Stimulated activated CD4-positive, alpha-beta T cell treated with anti-CD3 and anti-CD28 coated beads, Interleukin-4, amount 100 ng/mL, for 1 hour (primary cell): ENCODE results near the gene AKR1B15.

Experiments used
- DNase-seq: peaks from one replicate; pipeline ENCODE4 v3.0.0-alpha.2; 2020

Gene AKR1B15

DNA sequence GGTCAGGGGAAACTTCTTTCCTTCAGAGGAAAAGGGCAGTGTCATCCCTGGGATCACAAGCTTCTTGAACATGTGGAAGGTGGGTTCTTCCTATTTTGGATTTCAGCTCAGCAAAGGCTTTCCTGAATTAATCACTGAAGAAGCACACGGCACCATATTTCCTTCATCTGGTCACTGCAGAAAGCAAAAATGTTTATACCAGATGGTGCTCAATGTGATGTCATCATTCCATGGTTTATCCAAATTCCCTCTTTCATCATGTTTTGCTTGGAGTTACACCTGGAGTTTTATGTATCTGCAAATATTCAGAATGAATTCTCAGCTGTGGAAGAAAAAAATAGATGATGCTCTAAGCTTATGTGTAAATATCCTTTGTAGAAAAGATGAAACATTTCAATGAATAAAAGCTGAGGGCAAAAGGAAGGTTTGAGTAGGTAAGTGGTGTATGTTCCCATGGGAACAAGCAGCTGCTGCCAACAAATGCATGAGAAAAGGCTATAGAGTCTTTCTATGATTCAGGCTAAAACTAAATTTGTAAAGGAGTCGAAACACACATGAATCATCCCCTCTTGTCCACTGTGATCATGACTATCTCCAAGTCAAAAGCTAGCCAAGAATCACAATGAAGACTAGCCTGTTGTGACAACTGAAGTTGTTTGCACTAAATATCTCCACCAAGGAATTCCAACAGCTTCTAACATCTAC, 70.9 kb downstream of the AKR1B15 start:
- no peak for DNase-seq

DNA sequence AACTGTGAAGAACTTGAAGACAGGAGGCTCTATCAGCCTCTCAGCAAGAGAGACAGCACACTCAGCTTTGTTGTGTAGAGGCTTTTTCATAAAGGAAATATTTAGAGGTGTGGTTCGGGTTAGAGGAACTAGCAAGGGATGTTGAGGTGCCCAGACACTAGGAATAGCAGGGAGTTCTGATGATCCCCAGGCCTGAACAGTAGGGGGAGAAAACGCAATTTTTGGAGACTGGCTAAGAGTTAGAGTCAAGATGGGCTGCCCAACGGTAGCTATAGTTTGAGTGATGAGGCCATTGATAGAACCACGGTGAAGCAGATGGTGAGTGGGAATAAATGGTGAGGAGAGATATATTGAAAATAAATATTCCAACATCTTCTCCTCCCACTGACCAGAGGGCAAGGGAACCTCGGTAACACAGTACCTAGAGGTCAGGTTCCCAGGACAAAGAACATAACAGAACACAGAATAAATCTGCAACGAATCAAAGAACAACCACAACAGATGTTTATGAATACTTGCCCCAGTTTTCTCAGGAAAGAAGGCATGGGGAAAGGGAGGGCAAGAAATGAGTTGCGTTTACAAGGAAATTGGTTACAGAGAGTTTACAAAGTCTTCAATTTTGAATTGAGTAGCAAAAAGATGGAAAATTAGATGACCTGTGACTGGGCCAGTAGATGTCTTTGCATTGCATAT, 73.5 kb downstream of the AKR1B15 start:
- no peak for DNase-seq

DNA sequence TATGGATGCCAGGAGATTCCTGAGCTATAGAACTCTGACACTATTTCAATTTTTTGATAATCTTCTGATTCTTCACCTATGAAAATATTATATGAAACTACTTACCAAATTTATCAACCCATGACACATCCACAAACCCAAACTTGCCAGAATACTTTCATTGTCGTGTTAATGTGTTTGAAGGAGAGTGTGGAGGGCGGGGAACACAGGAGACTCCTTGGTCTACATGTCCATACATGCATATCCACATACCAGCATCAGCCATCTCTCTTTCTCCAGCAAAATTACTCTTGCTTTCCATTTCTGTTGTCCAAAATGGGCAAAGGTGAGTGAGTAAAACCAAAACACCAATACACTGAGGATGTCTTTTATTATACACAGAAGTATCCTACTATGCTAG, 74.3 kb downstream of the AKR1B15 start:
- no peak for DNase-seq

- no peak for DNase-seq
Observed at GRCh38 chr7:134625550-134625949, 76.6 kb downstream of the AKR1B15 start.

DNA sequence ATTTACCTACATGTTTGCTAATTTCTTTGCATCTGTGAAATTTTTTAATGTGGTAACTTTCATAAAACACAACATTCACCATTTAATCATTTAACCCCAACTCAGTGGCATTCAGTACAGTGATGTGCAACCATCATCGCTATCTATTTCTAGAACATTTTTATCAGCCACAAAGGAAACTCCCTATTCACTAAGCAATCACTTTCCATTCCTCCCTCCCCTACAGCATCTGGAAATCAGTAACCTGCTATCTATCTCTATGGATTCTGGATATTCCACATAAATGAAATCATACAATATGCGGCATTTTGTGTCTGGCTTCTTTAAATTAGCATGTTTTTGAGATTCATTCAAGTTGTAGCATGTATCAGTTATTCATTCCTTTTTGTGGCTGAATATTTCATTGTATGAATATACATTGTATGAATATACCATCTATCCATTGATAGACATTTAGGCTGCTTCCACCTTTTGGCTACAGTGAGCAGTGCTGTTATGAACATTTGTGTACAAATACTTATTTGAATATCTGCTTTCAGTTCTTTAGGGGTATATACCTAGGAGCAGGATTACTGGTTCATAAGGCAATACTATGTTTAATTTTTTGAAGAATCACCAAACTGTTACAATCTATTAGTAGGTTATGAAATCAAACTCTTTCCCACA, 78.3 kb downstream of the AKR1B15 start:
- no peak for DNase-seq

- DNase-seq: no peak
Observed at GRCh38 chr7:134627775-134628153, 78.9 kb downstream of the AKR1B15 start.

GRCh38 chr7:134629445-134629844, 80.5 kb downstream of the AKR1B15 start:
- DNase-seq: no peak
